H9 (cell line): Measurements from ENCODE around the gene ACOX1. TPM values are rescaled to one million over a fixed set of nuclear protein-coding genes. Genes with fewer than 3 reads are reported as not detected.

Experiments used
- DNase-seq: peaks from one replicate; pipeline ENCODE4 v3.0.0-alpha.2; 2017
- H2AFZ ChIP-seq: one replicate; pipeline ENCODE4 v1.6.1; 2013; ENCODE audit warnings: mild to moderate bottlenecking, low read length, control low read depth, moderate library complexity
- H2AK5ac ChIP-seq: 2 replicates; pipeline ENCODE4 v1.6.1; 2013; ENCODE audit warnings: low read length, control low read depth, mixed read lengths; ENCODE audit not compliant: insufficient read length
- H2BK120ac ChIP-seq: one replicate; pipeline ENCODE4 v1.6.1; 2013; ENCODE audit warnings: low read depth, mild to moderate bottlenecking, low read length, control low read depth, inconsistent platforms; ENCODE audit not compliant: poor library complexity, severe bottlenecking
- H2BK12ac ChIP-seq: 2 replicates; pipeline ENCODE4 v1.6.1; 2013; ENCODE audit warnings: low read length, control low read depth, mixed read lengths, low read depth; ENCODE audit not compliant: insufficient read length
- H2BK15ac ChIP-seq: 2 replicates; pipeline ENCODE4 v1.6.1; 2013; ENCODE audit warnings: low read depth, low read length, control low read depth
- H2BK20ac ChIP-seq: one replicate; pipeline ENCODE4 v1.6.1; 2013; ENCODE audit warnings: low read depth, mild to moderate bottlenecking, low read length, control low read depth, inconsistent platforms; ENCODE audit not compliant: poor library complexity, severe bottlenecking
- H2BK5ac ChIP-seq: 2 replicates; pipeline ENCODE4 v1.6.1; 2013; ENCODE audit warnings: low read length, control low read depth, mixed read lengths; ENCODE audit not compliant: insufficient read length
- H3K14ac ChIP-seq: 2 replicates; pipeline ENCODE4 v1.6.1; 2013; ENCODE audit warnings: low read length, control low read depth; ENCODE audit not compliant: insufficient read depth
- H3K18ac ChIP-seq: 2 replicates; pipeline ENCODE4 v1.6.1; 2013; ENCODE audit warnings: low read depth, mild to moderate bottlenecking, mixed read lengths, low read length, control low read depth; ENCODE audit not compliant: insufficient read length
- H3K23ac ChIP-seq: 2 replicates; pipeline ENCODE4 v1.6.1; 2013; ENCODE audit warnings: low read length, control low read depth, mixed read lengths, low read depth; ENCODE audit not compliant: insufficient read length
- H3K23me2 ChIP-seq: 2 replicates; pipeline ENCODE4 v1.6.1; 2013; ENCODE audit warnings: low read depth, mild to moderate bottlenecking, mixed read lengths, low read length, control low read depth; ENCODE audit not compliant: insufficient read length, poor library complexity, severe bottlenecking
- H3K27ac ChIP-seq: 2 replicates; pipeline ENCODE4 v1.5.1; 2013; ENCODE audit warnings: low read length, control low read depth, mixed read lengths, low read depth; ENCODE audit not compliant: insufficient read length
- H3K27me3 ChIP-seq: 2 replicates; pipeline ENCODE4 v1.6.1; 2013; ENCODE audit warnings: low read length, control low read depth, inconsistent platforms; ENCODE audit not compliant: insufficient read depth
- H3K4ac ChIP-seq: 2 replicates; pipeline ENCODE4 v1.6.1; 2013; ENCODE audit warnings: low read depth, mild to moderate bottlenecking, control low read depth, inconsistent platforms, low read length, moderate library complexity
- H3K4me1 ChIP-seq: 2 replicates; pipeline ENCODE4 v1.6.1; 2013; ENCODE audit warnings: low read length, control low read depth, inconsistent platforms; ENCODE audit not compliant: insufficient read depth
- H3K4me2 ChIP-seq: 2 replicates; pipeline ENCODE4 v1.6.1; 2013; ENCODE audit warnings: low read length, control low read depth, mixed read lengths; ENCODE audit not compliant: insufficient read length, insufficient read depth
- H3K56ac ChIP-seq: 2 replicates; pipeline ENCODE4 v1.6.1; 2013; ENCODE audit warnings: low read depth, mild to moderate bottlenecking, mixed read lengths, low read length, control low read depth; ENCODE audit not compliant: insufficient read length
- H3K79me1 ChIP-seq: 2 replicates; pipeline ENCODE4 v1.6.1; 2013; ENCODE audit warnings: low read depth, mild to moderate bottlenecking, moderate library complexity, low read length, control low read depth, inconsistent platforms; ENCODE audit not compliant: insufficient read depth, poor library complexity, severe bottlenecking
- H3K79me2 ChIP-seq: 2 replicates; pipeline ENCODE4 v1.6.1; 2013; ENCODE audit warnings: low read length, control low read depth, inconsistent platforms; ENCODE audit not compliant: insufficient read depth
- H3K9ac ChIP-seq: 2 replicates; pipeline ENCODE4 v1.6.1; 2013; ENCODE audit warnings: low read length, control low read depth, mixed read lengths; ENCODE audit not compliant: insufficient read length; ENCODE audit errors: extremely low read depth
- H3K9me3 ChIP-seq: one replicate; pipeline ENCODE4 v1.6.1; 2013; ENCODE audit warnings: low read depth, low read length, inconsistent platforms; ENCODE audit not compliant: control insufficient read depth
- H3T11ph ChIP-seq: one replicate; pipeline ENCODE4 v1.6.1; 2013; ENCODE audit warnings: mild to moderate bottlenecking, low read length, control low read depth, inconsistent platforms
- H4K20me1 ChIP-seq: one replicate; pipeline ENCODE4 v1.6.1; 2013; ENCODE audit not compliant: control insufficient read depth, insufficient read length, insufficient read depth
- H4K5ac ChIP-seq: 2 replicates; pipeline ENCODE4 v1.6.1; 2013; ENCODE audit warnings: low read depth, mild to moderate bottlenecking, mixed read lengths, low read length, control low read depth; ENCODE audit not compliant: insufficient read length
- H4K8ac ChIP-seq: replicated peaks from 2 replicates; pipeline ENCODE4 v1.6.1; 2013; ENCODE audit warnings: low read length, control low read depth, mixed read lengths, low read depth; ENCODE audit not compliant: insufficient read length
- H4K91ac ChIP-seq: 2 replicates; pipeline ENCODE4 v1.6.1; 2013; ENCODE audit warnings: low read depth, mild to moderate bottlenecking, moderate library complexity, mixed read lengths, low read length, control low read depth; ENCODE audit not compliant: insufficient read length
- H3K27ac Mint-ChIP-seq, 3 experiments: 2 replicates in 2 of 3; 3 replicates in 1 of 3; pipeline ENCODE4 v1.8.0; 2020 to 2021; ENCODE audit warnings: mixed read lengths in 3 of 3, mild to moderate bottlenecking in 1 of 3, moderate library complexity in 1 of 3
- H3K27me3 Mint-ChIP-seq: 2 replicates; pipeline ENCODE4 v1.8.0; 2021; ENCODE audit warnings: low read depth, mild to moderate bottlenecking, moderate library complexity, mixed read lengths
- H3K36me3 Mint-ChIP-seq, 3 experiments: 2 replicates in 2 of 3; 3 replicates in 1 of 3; pipeline ENCODE4 v1.8.0; 2020 to 2021; ENCODE audit warnings: low read depth in 3 of 3, mixed read lengths in 3 of 3; ENCODE audit not compliant: insufficient read depth in 1 of 3
- H3K4me1 Mint-ChIP-seq, 2 experiments: 2 replicates each; pipeline ENCODE4 v1.8.0; 2020; ENCODE audit warnings: mixed read lengths in 2 of 2
- H3K4me3 Mint-ChIP-seq, 2 experiments: 2 replicates in 1 of 2; 3 replicates in 1 of 2; pipeline ENCODE4 v1.8.0; 2020 to 2021; ENCODE audit warnings: mild to moderate bottlenecking in 2 of 2, mixed read lengths in 2 of 2, moderate library complexity in 1 of 2
- H3K9me3 Mint-ChIP-seq, 2 experiments: 2 replicates in 1 of 2; 3 replicates in 1 of 2; pipeline ENCODE4 v1.8.0; 2020; ENCODE audit warnings: mild to moderate bottlenecking in 2 of 2, mixed read lengths in 2 of 2, moderate library complexity in 1 of 2
- CTCF ChIP-seq: fragments of 200-600 bp; sonication (generic); conservative IDR thresholded peaks from 3 replicates; pipeline ENCODE4 v1.8.0; 2021; ENCODE audit warnings: antibody characterized with exemption, mild to moderate bottlenecking
- whole genome bisulfite sequencing: extraction: QIAGEN DNeasy Blood & Tissue Kit; methylation state at CpG from one replicate; pipeline ENCODE4 v1.1.7; 2013; ENCODE audit warnings: missing lambda C conversion rate, low lambda C conversion rate, mixed read lengths; ENCODE audit not compliant: insufficient read length; ENCODE audit errors: extremely low coverage; 5-methylcytosine and 5-hydroxymethylcytosine counted together
- total RNA-seq: library from RNA; stranded (reverse); gene quantifications from 2 replicates; pipeline ENCODE4 v1.2.1, GENCODE V29; 2021

Gene ACOX1
- total RNA-seq, 1 experiment from 2014 or later, result 27.4 TPM

- Histone ChIP-seq H3K79me1 (no peaks in the 10 kb centered on the region), H3K9me3 (no peaks in the 10 kb centered on the region), H3K56ac (no peak overlapping the region), H2BK15ac (no peak overlapping the region), H3K18ac (no peak overlapping the region), H3K14ac (no peak overlapping the region), H4K20me1 (no peaks in the 10 kb centered on the region), H3K23ac (no peak overlapping the region), H3T11ph (no peak overlapping the region), H3K23me2 (no peaks in the 10 kb centered on the region), H3K27ac (no peak overlapping the region), H3K27me3 (no peaks in the 10 kb centered on the region), H2AFZ (no peak overlapping the region), H3K9ac (no peak overlapping the region), H4K5ac (no peak overlapping the region), H2BK120ac (no peak overlapping the region), H3K79me2 (no peaks in the 10 kb centered on the region), H2AK5ac (no peak overlapping the region), H3K4ac (no peak overlapping the region), H3K4me2 (no peak overlapping the region), H2BK5ac (no peak overlapping the region), H4K91ac (no peak overlapping the region), H3K4me1 (no peaks in the 10 kb centered on the region), H2BK12ac (no peak overlapping the region), H4K8ac (no peak overlapping the region), H2BK20ac (no peak overlapping the region)
- WGBS, result no CpG with 5 or more reads among the region's 23 CpGs
- Mint-ChIP-seq H3K4me3 (no peak overlapping the region), H3K27ac (peak overlapping the region in 1 of 3 experiments; percentile 23; a peak in 2 of 7 replicates), H3K36me3 (peaks cover 2 to 19% (median 4%) of the 10 kb centered on the region in 3 experiments; a peak in 6 of 7 replicates), H3K9me3 (no peaks in the 10 kb centered on the region), H3K4me1 (no peaks in the 10 kb centered on the region), H3K27me3 (no peaks in the 10 kb centered on the region)
- no peak for DNase-seq
- no peak for TF ChIP-seq CTCF
These were observed 61.6 kb downstream of the ACOX1 start for GRCh38 chr17:75917141-75917916.
